GM12878 (cell line): ENCODE measurements around the gene MS4A6A. TPM values are rescaled to one million over a fixed set of nuclear protein-coding genes. Genes with fewer than 3 reads are reported as not detected.

ENCODE experiments used
- CBFB ChIP-seq: IDR thresholded peaks from 2 replicates; pipeline ENCODE4 v1.6.1; 2016; ENCODE audit warnings: antibody characterized with exemption, low read depth
- CEBPZ ChIP-seq: fragments of 150-350 bp; IDR thresholded peaks from 2 replicates; pipeline ENCODE4 v1.6.1; 2016; ENCODE audit warnings: low read depth, low read length
- DPF2 ChIP-seq: fragments of 450-650 bp; IDR thresholded peaks from 2 replicates; pipeline ENCODE4 v1.6.1; 2017; ENCODE audit warnings: mild to moderate bottlenecking
- E2F8 ChIP-seq: fragments of 450-650 bp; IDR thresholded peaks from 2 replicates; pipeline ENCODE4 v1.6.1; 2018; ENCODE audit warnings: mild to moderate bottlenecking, low read depth, moderate library complexity; ENCODE audit not compliant: partially characterized antibody
- HDAC6 ChIP-seq: fragments of 200-600 bp; sonication (generic); IDR thresholded peaks from one replicate; pipeline ENCODE4 v1.8.0; 2017; ENCODE audit warnings: antibody characterized with exemption; ENCODE audit not compliant: unreplicated experiment
- IRF5 ChIP-seq: fragments of 450-650 bp; IDR thresholded peaks from 2 replicates; pipeline ENCODE4 v1.6.1; 2017; ENCODE audit warnings: borderline replicate concordance
- KAT2A ChIP-seq: conservative IDR thresholded peaks from 2 replicates; pipeline ENCODE4 v1.6.1; 2011; ENCODE audit warnings: low read depth, low read length; ENCODE audit not compliant: control insufficient read depth
- MTA3 ChIP-seq: IDR thresholded peaks from 2 replicates; pipeline ENCODE4 v1.6.1; 2012; ENCODE audit warnings: low read length, inconsistent platforms, borderline replicate concordance
- PRDM15 ChIP-seq: fragments of 450-650 bp; formaldehyde crosslinking; IDR thresholded peaks from 2 replicates; pipeline ENCODE4 v1.4.0; 2020; ENCODE audit warnings: mild to moderate bottlenecking, moderate library complexity
- RFX5 ChIP-seq: IDR thresholded peaks from 2 replicates; pipeline ENCODE4 v1.6.1; 2011; ENCODE audit warnings: low read depth, low read length, improper control_type of control experiment
- SMAD1 ChIP-seq: fragments of 450-650 bp; IDR thresholded peaks from 2 replicates; pipeline ENCODE4 v1.6.1; 2018; ENCODE audit warnings: mild to moderate bottlenecking, low read depth; ENCODE audit not compliant: partially characterized antibody
- SPI1 ChIP-seq: IDR thresholded peaks from 2 replicates; pipeline ENCODE4 v1.6.1; 2011; ENCODE audit warnings: low read depth, mild to moderate bottlenecking, low read length, moderate library complexity, borderline replicate concordance; ENCODE audit not compliant: insufficient read depth
- ZNF592 ChIP-seq: fragments of 450-650 bp; IDR thresholded peaks from 2 replicates; pipeline ENCODE4 v1.6.1; 2017; ENCODE audit warnings: mild to moderate bottlenecking, moderate library complexity
- polyA plus RNA-seq, 11 experiments: library from polyadenylated mRNA; depleted of rRNA in 4 of 11; unstranded in 6 of 11; stranded (reverse) in 5 of 11; fragments of >200 nt; fragmentation: Nextera tagmentation in 4 of 11; fragmentation: Illumina TruSeq in 1 of 11; extraction: Ambion mirVana in 4 of 11; extraction: Trizol in 1 of 11; gene quantifications; 1 replicate in 1 of 11; 2 replicates in 10 of 11; pipeline versions ENCODE4 v1.2.1 to v1.2.3, GENCODE V29; 2011 to 2016; ENCODE audit warnings: inconsistent platforms in 2 of 11, missing spikeins in 2 of 11, low read depth in 1 of 11
- total RNA-seq, 4 experiments: library from RNA; depleted of rRNA in 3 of 4; stranded (reverse); fragments of >200 nt in 3 of 4; fragmentation: Illumina TruSeq in 1 of 4; extraction: Trizol in 1 of 4; gene quantifications; 2 replicates each; pipeline versions ENCODE4 v1.2.1 to v1.2.3, GENCODE V29; 2013 to 2021

MS4A6A gene
- total and polyA plus RNA-seq, 10 of the 15 experiments (the other 5 are each of a cell fraction or from before 2014, with no cell fraction given) = 0.75 to 30.7 (median 9.0) TPM

GRCh38 chr11:60193687-60194433 is 11.0 kb upstream of the MS4A6A start (continued):
- TF ChIP-seq E2F8 = no peak
- no peak for TF ChIP-seq CEBPZ
- no peak for TF ChIP-seq ZNF592
- TF ChIP-seq SPI1 = peak; percentile 83
- no peak for TF ChIP-seq IRF5
- TF ChIP-seq MTA3 = no peak
- no peak for TF ChIP-seq KAT2A
- TF ChIP-seq DPF2 = peak; percentile 95
- no peak for TF ChIP-seq PRDM15 (CRISPR knock-in tag)
- TF ChIP-seq RFX5 = no peak
- TF ChIP-seq HDAC6 = no peak
- TF ChIP-seq CBFB = peak; percentile 63; the same call in 1 of the 2 replicates
- no peak for TF ChIP-seq SMAD1
